Ovary (tissue), 3 donors: ENCODE results near the gene KCNMA1.

ENCODE experiments used
- CTCF ChIP-seq, 3 donors: fragments of 450-650 bp in 2 of 3; fragments of 200-600 bp in 1 of 3; IDR thresholded peaks; one replicate each; pipeline versions ENCODE4 v1.5.1 to v1.8.0; 2016 to 2022; ENCODE audit warnings: antibody characterized with exemption in 3 of 3, mild to moderate bottlenecking in 1 of 3
- EP300 ChIP-seq: sonication (generic); formaldehyde crosslinking; IDR thresholded peaks from one replicate; pipeline ENCODE4 v1.6.1; 2017; ENCODE audit warnings: antibody characterized with exemption
- POLR2A ChIP-seq: fragments of 450-650 bp; IDR thresholded peaks from one replicate; pipeline ENCODE4 v1.6.1; 2017; ENCODE audit warnings: antibody characterized with exemption, mild to moderate bottlenecking, moderate library complexity
- donor health status: DM: no; HTN: no; CAD: no.

- TF ChIP-seq CTCF (IDR thresholded peaks at IDR 0.05), result no peak
- TF ChIP-seq POLR2A, result no peak
- no peak for TF ChIP-seq EP300
Observed at GRCh38 chr10:77380723-77381122, 256.9 kb downstream of the KCNMA1 start.
